Measurements from ENCODE around the gene NAALADL2. TPM values are rescaled to one million over a fixed set of nuclear protein-coding genes. Genes with fewer than 3 reads are reported as not detected.

The NAALADL2 gene
- total RNA-seq, 4 donors from 2014 or later: 0.85 to 6.3 (median 1.6) TPM

GRCh38 chr3:175102161-175102560 lies 243.0 kb downstream of the NAALADL2 start:
- Histone ChIP-seq H3K4me3 (no peak overlapping the region), H3K4me1 (no peaks in the 10 kb centered on the region), H3K27ac (no peak overlapping the region), H3K36me3 (no peaks in the 10 kb centered on the region), H3K27me3 (no peaks in the 10 kb centered on the region), H3K9me3 (no peaks in the 10 kb centered on the region)
- 27 to 48% methylated on average over 1 of the region's 1 CpG for whole genome bisulfite sequencing, 2 donors
- no peak for TF ChIP-seq CTCF (IDR thresholded peaks at IDR 0.05)
- intact Hi-C loops (cut with DNase I): no loop called here
- DNase-seq: no peak

- intact Hi-C loops (cut with DNase I): no loop called here
- Histone ChIP-seq H3K4me1 (no peaks in the 10 kb centered on the region), H3K9me3 (no peaks in the 10 kb centered on the region), H3K27me3 (no peaks in the 10 kb centered on the region), H3K4me3 (no peak overlapping the region), H3K36me3 (no peaks in the 10 kb centered on the region), H3K27ac (no peak overlapping the region)
- DNase-seq: no peak
- TF ChIP-seq POLR2A (IDR thresholded peaks at IDR 0.05): no peak
- no peak for TF ChIP-seq CTCF (IDR thresholded peaks at IDR 0.05)
These were observed 244.2 kb downstream of the NAALADL2 start for GRCh38 chr3:175103298-175103697.

- intact Hi-C loops (cut with DNase I): no loop called here
These were observed 245.9 kb downstream of the NAALADL2 start for GRCh38 chr3:175105066-175105465.

GRCh38 chr3:175107231-175107630 lies 248.1 kb downstream of the NAALADL2 start:
- intact Hi-C loops (cut with DNase I): no loop called here

More at GRCh38 chr3:175105066-175105465, 245.9 kb downstream of the NAALADL2 start:
- Histone ChIP-seq H3K27ac (no peak overlapping the region), H3K4me3 (no peak overlapping the region), H3K36me3 (no peaks in the 10 kb centered on the region), H3K27me3 (no peaks in the 10 kb centered on the region), H3K9me3 (no peaks in the 10 kb centered on the region), H3K4me1 (no peaks in the 10 kb centered on the region)
- DNase-seq: no peak
- TF ChIP-seq CTCF (IDR thresholded peaks at IDR 0.05) (no peak), POLR2A (IDR thresholded peaks at IDR 0.05) (no peak)

GRCh38 chr3:175107995-175108394 lies 248.9 kb downstream of the NAALADL2 start:
- DNase-seq: no peak

More at GRCh38 chr3:175107231-175107630, 248.1 kb downstream of the NAALADL2 start:
- Histone ChIP-seq H3K4me1 (no peaks in the 10 kb centered on the region), H3K27me3 (no peaks in the 10 kb centered on the region), H3K9me3 (no peaks in the 10 kb centered on the region), H3K4me3 (no peak overlapping the region), H3K27ac (no peak overlapping the region), H3K36me3 (no peaks in the 10 kb centered on the region)
- TF ChIP-seq CTCF (IDR thresholded peaks at IDR 0.05) (no peak), POLR2A (IDR thresholded peaks at IDR 0.05) (no peak)
- DNase-seq: no peak
- WGBS, 2 donors: 69 to 82% methylated on average over 2 of the region's 2 CpGs

More at GRCh38 chr3:175107995-175108394, 248.9 kb downstream of the NAALADL2 start:
- no peaks in the 10 kb centered on the region for H3K36me3 ChIP-seq
- no peaks in the 10 kb centered on the region for H3K9me3 ChIP-seq
- no peak overlapping the region for H3K4me3 ChIP-seq
- intact Hi-C loops (cut with DNase I): no loop called here
- TF ChIP-seq CTCF (IDR thresholded peaks at IDR 0.05) (no peak), POLR2A (IDR thresholded peaks at IDR 0.05) (no peak)
- no peak overlapping the region for H3K27ac ChIP-seq
- no peaks in the 10 kb centered on the region for H3K27me3 ChIP-seq
- H3K4me1 ChIP-seq: no peaks in the 10 kb centered on the region
